Smooth muscle cell (in vitro differentiated cells): Measurements from ENCODE around the gene FBH1. TPM values are rescaled to one million over a fixed set of nuclear protein-coding genes. Genes with fewer than 3 reads are reported as not detected.

ENCODE experiments used
- DNase-seq: peaks from one replicate; lab custom pipeline; 2025; ENCODE audit not compliant: unreplicated experiment; lab: John Stamatoyannopoulos, UW
- H2AFZ ChIP-seq: fragments of 200-600 bp; sonication (generic); 2 replicates; pipeline ENCODE4 v1.6.0; 2016; ENCODE audit warnings: antibody characterized with exemption, low read depth, mild to moderate bottlenecking
- H3F3A ChIP-seq: fragments of 200-600 bp; sonication (generic); 2 replicates; pipeline ENCODE4 v1.6.0; 2017; ENCODE audit warnings: antibody characterized with exemption, low read depth
- H3K27ac ChIP-seq: fragments of 200-600 bp; sonication (generic); 2 replicates; pipeline ENCODE4 v1.5.1; 2016; ENCODE audit warnings: low read depth, mild to moderate bottlenecking
- H3K27me3 ChIP-seq: fragments of 200-600 bp; sonication (generic); 2 replicates; pipeline ENCODE4 v1.6.1; 2016; ENCODE audit warnings: low read depth, mild to moderate bottlenecking
- H3K36me3 ChIP-seq: fragments of 200-600 bp; sonication (generic); 2 replicates; pipeline ENCODE4 v1.5.1; 2016; ENCODE audit warnings: low read depth
- H3K4me1 ChIP-seq: fragments of 200-600 bp; sonication (generic); 2 replicates; pipeline ENCODE4 v1.5.1; 2016; ENCODE audit warnings: low read depth
- H3K4me2 ChIP-seq: fragments of 200-600 bp; sonication (generic); 2 replicates; pipeline ENCODE4 v1.6.0; 2016; ENCODE audit warnings: mild to moderate bottlenecking
- H3K4me3 ChIP-seq: fragments of 200-600 bp; sonication (generic); 2 replicates; pipeline ENCODE4 v1.5.1; 2016; ENCODE audit warnings: mild to moderate bottlenecking
- H3K79me2 ChIP-seq: fragments of 200-600 bp; sonication (generic); 2 replicates; pipeline ENCODE4 v1.6.0; 2016; ENCODE audit warnings: low read depth, mild to moderate bottlenecking
- H3K9ac ChIP-seq: fragments of 200-600 bp; sonication (generic); 2 replicates; pipeline ENCODE4 v1.6.0; 2016; ENCODE audit warnings: low read depth
- H3K9me3 ChIP-seq: fragments of 200-600 bp; sonication (generic); replicated peaks from 2 replicates; pipeline ENCODE4 v1.5.1; 2016; ENCODE audit warnings: low read depth
- H4K20me1 ChIP-seq: fragments of 200-600 bp; sonication (generic); 2 replicates; pipeline ENCODE4 v1.6.0; 2016; ENCODE audit warnings: low read depth
- WGBS: methylation state at CpG from one replicate; pipeline ENCODE4 v1.1.7; 2016; ENCODE audit warnings: low lambda C conversion rate; 5-methylcytosine and 5-hydroxymethylcytosine counted together
- polyA plus RNA-seq: library from polyadenylated mRNA; unstranded; fragments of >200 nt; fragmentation: Nextera tagmentation; extraction: Ambion mirVana; gene quantifications from 2 replicates; pipeline ENCODE4 v1.2.1, GENCODE V29; 2016
- total RNA-seq: library from RNA; depleted of rRNA; stranded (reverse); fragments of >200 nt; gene quantifications from 2 replicates; pipeline ENCODE4 v1.2.3, GENCODE V29; 2014
- TF ChIP-seq, protein P1 (sequence below): fragments of 200-600 bp; sonication (generic); IDR thresholded peaks from 2 replicates; pipeline ENCODE4 v1.5.1; 2017; ENCODE audit warnings: borderline replicate concordance, mild to moderate bottlenecking, antibody characterized with exemption; ENCODE audit not compliant: insufficient read depth, poor library complexity, severe bottlenecking

The FBH1 gene
- 58.2 and 70.0 TPM in 2 replicates for total RNA-seq
- 68.4 and 84.2 TPM in 2 replicates for polyA plus RNA-seq

DNA sequence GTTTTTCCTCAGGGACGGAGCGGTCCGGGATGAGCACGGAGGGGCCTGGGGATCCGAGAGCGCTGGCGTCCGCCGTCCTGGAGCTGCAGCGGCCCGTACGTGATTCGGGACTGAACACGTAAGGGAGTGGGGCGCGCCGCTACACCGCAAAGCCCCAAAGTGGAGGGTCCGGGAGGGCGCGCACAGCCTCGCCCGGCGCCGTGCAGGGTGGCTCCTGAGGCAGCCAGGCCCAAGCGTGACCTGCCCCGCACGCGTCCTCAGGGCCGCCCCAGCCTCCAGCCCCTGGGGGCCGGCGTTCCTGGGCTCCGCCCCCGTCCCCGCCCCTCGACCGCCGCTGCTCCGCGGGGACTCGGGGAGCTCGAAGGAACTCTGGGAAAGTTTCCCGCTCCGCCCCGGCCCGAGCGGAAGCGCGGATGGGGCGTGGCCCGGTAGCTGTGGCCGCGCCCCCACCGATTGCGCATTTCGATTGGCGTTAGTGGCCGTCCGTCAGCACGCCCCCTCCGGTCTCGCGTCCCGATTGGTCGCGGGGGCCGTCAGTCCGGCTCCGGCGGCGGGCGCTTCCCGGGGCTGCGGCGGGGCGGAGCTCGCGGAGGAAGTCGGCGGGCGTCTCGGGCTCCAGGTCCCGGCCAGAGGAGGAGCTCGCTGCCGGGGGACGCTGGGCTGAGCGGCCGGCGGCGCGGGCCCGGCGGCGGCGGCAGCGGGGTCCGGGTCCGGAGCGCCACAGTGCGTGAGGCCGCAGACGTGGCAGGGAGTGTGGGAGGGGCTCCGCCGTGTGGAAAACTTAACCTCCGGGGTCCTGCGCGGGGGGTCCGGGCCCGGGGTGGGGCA, at the start of gene FBH1, which contains the start of gene ANKRD16:
Gene FBH1 (plus strand): TSS at position 620 of the 828 bp plus-strand sequence. CDS start 103 bp downstream, at position 723.
Gene ANKRD16 (minus strand): TSS at position 270 of the 828 bp plus-strand sequence. CDS start 539 bp downstream, outside the sequence.
- no peaks in the 10 kb centered on the region for H3F3A ChIP-seq
- peak within 1 kb of the TSS; percentile 84 for H3K9ac ChIP-seq
- H3K4me2 ChIP-seq: peak within 1 kb of the TSS; percentile 93
- peak within 1 kb of the TSS; percentile 95 for H2AFZ ChIP-seq
- H3K36me3 ChIP-seq: no peaks in the 10 kb centered on the region
- H3K27ac ChIP-seq: peak within 1 kb of the TSS; percentile 65
- no peaks in the 10 kb centered on the region for H3K27me3 ChIP-seq
- peaks cover 20% of the 10 kb centered on the region for H3K4me1 ChIP-seq
- H3K9me3 ChIP-seq: no peaks in the 10 kb centered on the region
- under 1% methylated on average over 84 of the region's 109 CpGs for WGBS
- H3K79me2 ChIP-seq: peaks cover 51% of the 10 kb centered on the region
- H4K20me1 ChIP-seq: peaks cover 38% of the 10 kb centered on the region
- DNase-seq: peak; percentile 95
- TF ChIP-seq, protein P1, sequence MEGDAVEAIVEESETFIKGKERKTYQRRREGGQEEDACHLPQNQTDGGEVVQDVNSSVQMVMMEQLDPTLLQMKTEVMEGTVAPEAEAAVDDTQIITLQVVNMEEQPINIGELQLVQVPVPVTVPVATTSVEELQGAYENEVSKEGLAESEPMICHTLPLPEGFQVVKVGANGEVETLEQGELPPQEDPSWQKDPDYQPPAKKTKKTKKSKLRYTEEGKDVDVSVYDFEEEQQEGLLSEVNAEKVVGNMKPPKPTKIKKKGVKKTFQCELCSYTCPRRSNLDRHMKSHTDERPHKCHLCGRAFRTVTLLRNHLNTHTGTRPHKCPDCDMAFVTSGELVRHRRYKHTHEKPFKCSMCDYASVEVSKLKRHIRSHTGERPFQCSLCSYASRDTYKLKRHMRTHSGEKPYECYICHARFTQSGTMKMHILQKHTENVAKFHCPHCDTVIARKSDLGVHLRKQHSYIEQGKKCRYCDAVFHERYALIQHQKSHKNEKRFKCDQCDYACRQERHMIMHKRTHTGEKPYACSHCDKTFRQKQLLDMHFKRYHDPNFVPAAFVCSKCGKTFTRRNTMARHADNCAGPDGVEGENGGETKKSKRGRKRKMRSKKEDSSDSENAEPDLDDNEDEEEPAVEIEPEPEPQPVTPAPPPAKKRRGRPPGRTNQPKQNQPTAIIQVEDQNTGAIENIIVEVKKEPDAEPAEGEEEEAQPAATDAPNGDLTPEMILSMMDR: no peak
- H3K4me3 ChIP-seq: peak within 1 kb of the TSS; percentile 96

DNA sequence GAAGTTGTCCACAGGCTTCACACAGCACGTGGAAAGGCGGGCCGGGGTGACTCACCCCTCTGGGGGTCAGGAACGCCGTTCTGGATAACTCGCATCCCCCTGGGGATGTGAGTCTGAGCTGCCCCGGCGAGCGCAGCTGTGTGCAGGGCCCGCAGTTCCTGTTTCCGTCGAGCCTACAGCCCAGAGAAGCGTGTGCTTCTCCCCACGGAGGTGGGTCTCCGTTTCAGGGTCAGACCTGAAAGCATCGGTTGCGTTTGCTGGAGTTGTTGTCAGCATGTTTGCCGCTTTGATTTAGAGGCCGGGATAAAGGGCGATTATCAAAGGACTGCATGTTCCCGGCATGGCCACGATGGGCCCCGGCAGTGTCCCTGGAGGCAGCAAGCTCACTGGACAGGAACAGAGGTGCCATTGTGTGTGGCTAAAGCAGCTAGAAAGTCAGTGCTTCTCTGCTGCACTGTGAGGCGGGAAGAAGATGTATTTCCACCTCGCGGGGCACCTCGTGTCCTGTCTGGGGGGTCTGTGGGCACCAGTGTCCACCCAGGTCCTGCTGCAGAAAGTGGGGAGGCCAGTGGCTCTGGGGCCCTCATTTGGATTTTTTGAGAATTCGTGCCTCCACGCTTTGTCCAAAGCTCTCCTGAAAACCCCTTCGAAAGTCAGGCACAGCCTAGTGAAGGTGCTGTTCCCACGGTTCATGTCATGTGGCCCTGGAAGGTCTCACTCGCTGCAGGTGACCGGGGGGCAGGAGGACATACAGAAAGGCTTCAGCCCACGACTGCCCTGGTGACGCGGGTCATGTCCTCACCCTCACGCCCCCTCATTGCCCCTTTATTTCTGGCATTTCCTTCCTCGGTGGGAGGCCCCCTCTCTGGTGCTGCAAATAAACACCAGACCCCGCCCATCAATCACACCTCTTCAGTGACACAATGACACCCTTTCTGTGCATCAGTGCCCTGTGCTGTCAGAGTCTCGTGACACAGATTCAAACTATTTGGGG, 49.4 kb upstream of the FBH1 start:
- Histone ChIP-seq H2AFZ (no peak overlapping the region), H3K27me3 (no peaks in the 10 kb centered on the region), H4K20me1 (no peaks in the 10 kb centered on the region), H3K4me3 (no peak overlapping the region), H3K4me2 (no peak overlapping the region), H3K36me3 (no peaks in the 10 kb centered on the region), H3K9me3 (no peaks in the 10 kb centered on the region), H3K27ac (no peak overlapping the region), H3K4me1 (no peaks in the 10 kb centered on the region), H3K79me2 (no peaks in the 10 kb centered on the region), H3F3A (no peaks in the 10 kb centered on the region), H3K9ac (no peak overlapping the region)
- 71% methylated on average over 40 of the region's 40 CpGs for WGBS
- DNase-seq: no peak
- TF ChIP-seq, protein P1: no peak

DNA sequence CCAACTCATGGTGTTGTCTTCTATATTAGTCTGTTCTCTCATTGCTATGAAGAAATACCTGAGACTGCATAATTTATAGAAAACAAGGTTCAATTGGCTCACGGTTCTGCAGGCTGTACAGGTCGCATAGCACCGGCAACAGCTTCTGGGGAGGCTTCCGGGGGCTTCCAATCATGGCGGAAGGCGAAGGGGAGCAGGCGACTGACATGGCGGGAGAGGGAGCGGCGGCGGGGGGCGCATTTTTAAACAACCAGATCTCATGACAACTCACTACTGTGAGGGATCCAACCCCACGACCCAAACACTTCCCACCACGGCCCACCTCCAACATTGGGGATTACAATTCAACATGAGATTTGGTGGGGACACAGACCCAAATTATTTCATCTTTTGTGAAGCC, 48.1 kb upstream of the FBH1 start:
- no peaks in the 10 kb centered on the region for H3F3A ChIP-seq
- 93% methylated on average over 14 of the region's 14 CpGs for WGBS
- H3K79me2 ChIP-seq: no peaks in the 10 kb centered on the region
- H3K27ac ChIP-seq: no peak overlapping the region
- H3K4me2 ChIP-seq: no peak overlapping the region
- no peaks in the 10 kb centered on the region for H3K9me3 ChIP-seq
- no peaks in the 10 kb centered on the region for H3K4me1 ChIP-seq
- H2AFZ ChIP-seq: no peak overlapping the region
- H3K9ac ChIP-seq: no peak overlapping the region
- no peaks in the 10 kb centered on the region for H3K36me3 ChIP-seq
- DNase-seq: no peak
- no peaks in the 10 kb centered on the region for H3K27me3 ChIP-seq
- no peak overlapping the region for H3K4me3 ChIP-seq
- TF ChIP-seq, protein P1: no peak
- H4K20me1 ChIP-seq: no peaks in the 10 kb centered on the region
